ENCODE measurements around the gene DLGAP3. TPM values are rescaled to one million over a fixed set of nuclear protein-coding genes. Genes with fewer than 3 reads are reported as not detected.

Gene DLGAP3
- polyA plus RNA-seq, 2 donors: 0.10 to 0.11 TPM

- H3K4me1 ChIP-seq (ENCODE audit: control insufficient read depth in 2 of 2, insufficient read depth in 2 of 2, low read length in 1 of 2): no peaks in the 10 kb centered on the region
- no peaks in the 10 kb centered on the region for H3K27me3 ChIP-seq (ENCODE audit: control insufficient read depth in 1 of 2, insufficient read depth in 2 of 2, low read length in 2 of 2)
- H3K9me3 ChIP-seq (ENCODE audit: control insufficient read depth in 2 of 2, insufficient read depth in 1 of 2, low read depth in 1 of 2, low read length in 1 of 2): no peaks in the 10 kb centered on the region
- H3K36me3 ChIP-seq (ENCODE audit: control insufficient read depth in 2 of 2, insufficient read depth in 2 of 2, low read length in 1 of 2): no peaks in the 10 kb centered on the region
- no peak overlapping the region for H3K27ac ChIP-seq (ENCODE audit: low read depth in 2 of 2, low read length in 1 of 2)
- H3K4me3 ChIP-seq (ENCODE audit: low read depth in 1 of 2, low read length in 2 of 2): no peak overlapping the region
- 59 to 63% methylated on average over 5 of the region's 5 CpGs for WGBS, 2 donors
Observed at GRCh38 chr1:34907487-34908090, 21.9 kb downstream of the DLGAP3 start.

GRCh38 chr1:34906756-34907155, 22.7 kb downstream of the DLGAP3 start:
- 56 to 57% methylated on average over 4 of the region's 4 CpGs for WGBS, 2 donors
- Histone ChIP-seq H3K9me3 (ENCODE audit: control insufficient read depth in 2 of 2, insufficient read depth in 1 of 2, low read depth in 1 of 2, low read length in 1 of 2) (no peaks in the 10 kb centered on the region), H3K36me3 (ENCODE audit: control insufficient read depth in 2 of 2, insufficient read depth in 2 of 2, low read length in 1 of 2) (no peaks in the 10 kb centered on the region), H3K27ac (ENCODE audit: low read depth in 2 of 2, low read length in 1 of 2) (no peak overlapping the region), H3K27me3 (ENCODE audit: control insufficient read depth in 1 of 2, insufficient read depth in 2 of 2, low read length in 2 of 2) (no peaks in the 10 kb centered on the region), H3K4me1 (ENCODE audit: control insufficient read depth in 2 of 2, insufficient read depth in 2 of 2, low read length in 1 of 2) (no peaks in the 10 kb centered on the region), H3K4me3 (ENCODE audit: low read depth in 1 of 2, low read length in 2 of 2) (no peak overlapping the region)

- H3K4me1 ChIP-seq (ENCODE audit: control insufficient read depth in 2 of 2, insufficient read depth in 2 of 2, low read length in 1 of 2): no peaks in the 10 kb centered on the region
- H3K27ac ChIP-seq (ENCODE audit: low read depth in 2 of 2, low read length in 1 of 2): no peak overlapping the region
- H3K4me3 ChIP-seq (ENCODE audit: low read depth in 1 of 2, low read length in 2 of 2): no peak overlapping the region
- no peaks in the 10 kb centered on the region for H3K36me3 ChIP-seq (ENCODE audit: control insufficient read depth in 2 of 2, insufficient read depth in 2 of 2, low read length in 1 of 2)
- H3K27me3 ChIP-seq (ENCODE audit: control insufficient read depth in 1 of 2, insufficient read depth in 2 of 2, low read length in 2 of 2): no peaks in the 10 kb centered on the region
- H3K9me3 ChIP-seq (ENCODE audit: control insufficient read depth in 2 of 2, insufficient read depth in 1 of 2, low read depth in 1 of 2, low read length in 1 of 2): no peaks in the 10 kb centered on the region
- WGBS, 2 donors: 81 to 92% methylated on average over 1 of the region's 1 CpG
Observed at GRCh38 chr1:34906222-34906621, 23.2 kb downstream of the DLGAP3 start.

- Histone ChIP-seq H3K27me3 (ENCODE audit: control insufficient read depth in 1 of 2, insufficient read depth in 2 of 2, low read length in 2 of 2) (no peaks in the 10 kb centered on the region), H3K4me1 (ENCODE audit: control insufficient read depth in 2 of 2, insufficient read depth in 2 of 2, low read length in 1 of 2) (no peaks in the 10 kb centered on the region), H3K4me3 (ENCODE audit: low read depth in 1 of 2, low read length in 2 of 2) (no peak overlapping the region), H3K27ac (ENCODE audit: low read depth in 2 of 2, low read length in 1 of 2) (no peak overlapping the region), H3K36me3 (ENCODE audit: control insufficient read depth in 2 of 2, insufficient read depth in 2 of 2, low read length in 1 of 2) (no peaks in the 10 kb centered on the region), H3K9me3 (ENCODE audit: control insufficient read depth in 2 of 2, insufficient read depth in 1 of 2, low read depth in 1 of 2, low read length in 1 of 2) (no peaks in the 10 kb centered on the region)
- WGBS, 2 donors: 78 to 84% methylated on average over 12 of the region's 12 CpGs
Observed at GRCh38 chr1:34905098-34905459, 24.4 kb downstream of the DLGAP3 start.

- Histone ChIP-seq H3K4me3 (ENCODE audit: low read depth in 1 of 2, low read length in 2 of 2) (no peak overlapping the region), H3K27me3 (ENCODE audit: control insufficient read depth in 1 of 2, insufficient read depth in 2 of 2, low read length in 2 of 2) (no peaks in the 10 kb centered on the region), H3K36me3 (ENCODE audit: control insufficient read depth in 2 of 2, insufficient read depth in 2 of 2, low read length in 1 of 2) (no peaks in the 10 kb centered on the region), H3K27ac (ENCODE audit: low read depth in 2 of 2, low read length in 1 of 2) (no peak overlapping the region), H3K9me3 (ENCODE audit: control insufficient read depth in 2 of 2, insufficient read depth in 1 of 2, low read depth in 1 of 2, low read length in 1 of 2) (no peaks in the 10 kb centered on the region), H3K4me1 (ENCODE audit: control insufficient read depth in 2 of 2, insufficient read depth in 2 of 2, low read length in 1 of 2) (no peaks in the 10 kb centered on the region)
- WGBS, 2 donors: 84 to 88% methylated on average over 33 of the region's 33 CpGs
Observed at GRCh38 chr1:34904236-34905097, 25.0 kb downstream of the DLGAP3 start.

- no peaks in the 10 kb centered on the region for H3K36me3 ChIP-seq (ENCODE audit: control insufficient read depth in 2 of 2, insufficient read depth in 2 of 2, low read length in 1 of 2)
- no peak overlapping the region for H3K27ac ChIP-seq (ENCODE audit: low read depth in 2 of 2, low read length in 1 of 2)
- H3K4me3 ChIP-seq (ENCODE audit: low read depth in 1 of 2, low read length in 2 of 2): no peak overlapping the region
- no peaks in the 10 kb centered on the region for H3K9me3 ChIP-seq (ENCODE audit: control insufficient read depth in 2 of 2, insufficient read depth in 1 of 2, low read depth in 1 of 2, low read length in 1 of 2)
- H3K4me1 ChIP-seq (ENCODE audit: control insufficient read depth in 2 of 2, insufficient read depth in 2 of 2, low read length in 1 of 2): no peaks in the 10 kb centered on the region
- H3K27me3 ChIP-seq (ENCODE audit: control insufficient read depth in 1 of 2, insufficient read depth in 2 of 2, low read length in 2 of 2): no peaks in the 10 kb centered on the region
- 66 to 67% methylated on average over 7 of the region's 7 CpGs for WGBS, 2 donors
Observed at GRCh38 chr1:34901919-34902318, 27.5 kb downstream of the DLGAP3 start.

GRCh38 chr1:34900775-34901502, 28.5 kb downstream of the DLGAP3 start:
- Histone ChIP-seq H3K4me3 (ENCODE audit: low read depth in 1 of 2, low read length in 2 of 2) (no peak overlapping the region), H3K27me3 (ENCODE audit: control insufficient read depth in 1 of 2, insufficient read depth in 2 of 2, low read length in 2 of 2) (no peaks in the 10 kb centered on the region), H3K9me3 (ENCODE audit: control insufficient read depth in 2 of 2, insufficient read depth in 1 of 2, low read depth in 1 of 2, low read length in 1 of 2) (no peaks in the 10 kb centered on the region), H3K36me3 (ENCODE audit: control insufficient read depth in 2 of 2, insufficient read depth in 2 of 2, low read length in 1 of 2) (no peaks in the 10 kb centered on the region), H3K27ac (ENCODE audit: low read depth in 2 of 2, low read length in 1 of 2) (no peak overlapping the region), H3K4me1 (ENCODE audit: control insufficient read depth in 2 of 2, insufficient read depth in 2 of 2, low read length in 1 of 2) (no peaks in the 10 kb centered on the region)
- whole genome bisulfite sequencing, 2 donors: 64 to 72% methylated on average over 13 of the region's 13 CpGs

- Histone ChIP-seq H3K27ac (ENCODE audit: low read depth in 2 of 2, low read length in 1 of 2) (no peak overlapping the region), H3K36me3 (ENCODE audit: control insufficient read depth in 2 of 2, insufficient read depth in 2 of 2, low read length in 1 of 2) (no peaks in the 10 kb centered on the region), H3K4me1 (ENCODE audit: control insufficient read depth in 2 of 2, insufficient read depth in 2 of 2, low read length in 1 of 2) (no peaks in the 10 kb centered on the region), H3K4me3 (ENCODE audit: low read depth in 1 of 2, low read length in 2 of 2) (no peak overlapping the region), H3K27me3 (ENCODE audit: control insufficient read depth in 1 of 2, insufficient read depth in 2 of 2, low read length in 2 of 2) (no peaks in the 10 kb centered on the region), H3K9me3 (ENCODE audit: control insufficient read depth in 2 of 2, insufficient read depth in 1 of 2, low read depth in 1 of 2, low read length in 1 of 2) (no peaks in the 10 kb centered on the region)
- 89 to 93% methylated on average over 16 of the region's 16 CpGs for WGBS, 2 donors
Observed at GRCh38 chr1:34899906-34900305, 29.5 kb downstream of the DLGAP3 start.

GRCh38 chr1:34899471-34899870, 30.0 kb downstream of the DLGAP3 start:
- Histone ChIP-seq H3K36me3 (ENCODE audit: control insufficient read depth in 2 of 2, insufficient read depth in 2 of 2, low read length in 1 of 2) (no peaks in the 10 kb centered on the region), H3K27ac (ENCODE audit: low read depth in 2 of 2, low read length in 1 of 2) (no peak overlapping the region), H3K4me3 (ENCODE audit: low read depth in 1 of 2, low read length in 2 of 2) (no peak overlapping the region), H3K4me1 (ENCODE audit: control insufficient read depth in 2 of 2, insufficient read depth in 2 of 2, low read length in 1 of 2) (no peaks in the 10 kb centered on the region), H3K27me3 (ENCODE audit: control insufficient read depth in 1 of 2, insufficient read depth in 2 of 2, low read length in 2 of 2) (no peaks in the 10 kb centered on the region), H3K9me3 (ENCODE audit: control insufficient read depth in 2 of 2, insufficient read depth in 1 of 2, low read depth in 1 of 2, low read length in 1 of 2) (no peaks in the 10 kb centered on the region)
- 75 to 84% methylated on average over 4 of the region's 4 CpGs for WGBS, 2 donors

All from esophagus (tissue), 2 donors.